Loucy (cell line): ENCODE data around the gene TGFBR3.

Experiments
- EZH2phosphoT487 ChIP-seq: fragments of 200-600 bp; IDR thresholded peaks from 2 replicates; pipeline ENCODE4 v1.6.1; 2018; ENCODE audit warnings: antibody characterized with exemption, mild to moderate bottlenecking, moderate library complexity, borderline replicate concordance
- TF ChIP-seq, protein P1 (sequence below): fragments of 200-600 bp; sonication (generic); conservative IDR thresholded peaks from 2 replicates; pipeline ENCODE4 v1.5.1; 2014; ENCODE audit warnings: mild to moderate bottlenecking, antibody characterized with exemption, low read length

DNA sequence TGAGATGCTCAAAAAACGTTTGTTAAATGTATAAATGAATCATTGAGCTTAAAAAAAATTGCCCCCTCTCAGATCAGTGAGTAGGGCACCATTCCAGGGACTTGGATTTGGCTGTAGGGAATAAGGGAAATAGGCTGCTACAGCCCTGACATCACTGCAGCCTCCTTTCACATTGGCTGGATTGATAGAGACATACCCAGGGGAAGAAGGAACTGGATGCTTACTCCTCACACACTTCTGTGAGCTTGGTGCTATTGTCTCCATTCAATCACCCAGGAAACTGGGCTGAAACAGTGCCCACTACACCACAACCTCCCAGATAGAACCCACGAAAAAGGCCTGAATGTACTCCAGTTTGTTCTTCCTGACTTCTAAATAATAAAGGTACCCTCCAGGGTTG lies 87.2 kb downstream of the TGFBR3 start:
- TF ChIP-seq, protein P1, sequence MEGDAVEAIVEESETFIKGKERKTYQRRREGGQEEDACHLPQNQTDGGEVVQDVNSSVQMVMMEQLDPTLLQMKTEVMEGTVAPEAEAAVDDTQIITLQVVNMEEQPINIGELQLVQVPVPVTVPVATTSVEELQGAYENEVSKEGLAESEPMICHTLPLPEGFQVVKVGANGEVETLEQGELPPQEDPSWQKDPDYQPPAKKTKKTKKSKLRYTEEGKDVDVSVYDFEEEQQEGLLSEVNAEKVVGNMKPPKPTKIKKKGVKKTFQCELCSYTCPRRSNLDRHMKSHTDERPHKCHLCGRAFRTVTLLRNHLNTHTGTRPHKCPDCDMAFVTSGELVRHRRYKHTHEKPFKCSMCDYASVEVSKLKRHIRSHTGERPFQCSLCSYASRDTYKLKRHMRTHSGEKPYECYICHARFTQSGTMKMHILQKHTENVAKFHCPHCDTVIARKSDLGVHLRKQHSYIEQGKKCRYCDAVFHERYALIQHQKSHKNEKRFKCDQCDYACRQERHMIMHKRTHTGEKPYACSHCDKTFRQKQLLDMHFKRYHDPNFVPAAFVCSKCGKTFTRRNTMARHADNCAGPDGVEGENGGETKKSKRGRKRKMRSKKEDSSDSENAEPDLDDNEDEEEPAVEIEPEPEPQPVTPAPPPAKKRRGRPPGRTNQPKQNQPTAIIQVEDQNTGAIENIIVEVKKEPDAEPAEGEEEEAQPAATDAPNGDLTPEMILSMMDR = no peak
- TF ChIP-seq EZH2phosphoT487 = no peak
